Prostate gland (tissue), 2 donors: ENCODE data around the gene NGRN. TPM values are rescaled to one million over a fixed set of nuclear protein-coding genes. Genes with fewer than 3 reads are reported as not detected.
"Not testable (repeated sequence)": the region's sequence is repeated elsewhere in the genome, so short reads cannot be mapped to it uniquely, and the experiment has no call there.

Experiments
- DNase-seq: peaks from one replicate; pipeline ENCODE4 v3.0.0-alpha.2; 2019; ENCODE audit warnings: low spot score
- H3K27ac ChIP-seq, 2 donors: fragments of 200-600 bp; sonication (generic); 2 replicates each; pipeline ENCODE4 v1.5.1; 2017 to 2019
- H3K27me3 ChIP-seq: fragments of 200-600 bp; sonication (generic); replicated peaks from 2 replicates; pipeline ENCODE4 v1.5.1; 2019; ENCODE audit not compliant: insufficient read depth
- H3K36me3 ChIP-seq, 2 donors: fragments of 200-600 bp; sonication (generic); 1 replicate in 1 of 2; 2 replicates in 1 of 2; pipeline versions ENCODE4 v1.5.1 to v1.8.1; 2017 to 2019
- H3K4me1 ChIP-seq: fragments of 200-600 bp; sonication (generic); replicated peaks from 2 replicates; pipeline ENCODE4 v1.5.1; 2019
- H3K4me3 ChIP-seq, 2 donors: fragments of 200-600 bp; sonication (generic); 2 replicates each; pipeline ENCODE4 v1.5.1; 2017 to 2019
- H3K9me3 ChIP-seq: fragments of 200-600 bp; sonication (generic); 2 replicates; pipeline ENCODE4 v1.5.1; 2017
- POLR2A ChIP-seq: fragments of 450-650 bp; IDR thresholded peaks from one replicate; pipeline ENCODE4 v1.6.1; 2016; ENCODE audit warnings: antibody characterized with exemption, mild to moderate bottlenecking
- POLR2AphosphoS5 ChIP-seq: sonication (generic); formaldehyde crosslinking; IDR thresholded peaks from one replicate; pipeline ENCODE4 v1.6.1; 2017; ENCODE audit warnings: antibody characterized with exemption
- WGBS: methylation state at CpG from one replicate; pipeline ENCODE4 v1.1.5; 2018; 5-methylcytosine and 5-hydroxymethylcytosine counted together
- intact Hi-C: fragments of 100-400 bp; cut with DNase I; formaldehyde crosslinking; loops from one replicate; pipeline ENCODE4 v1.14.2; 2022
- total RNA-seq, 2 donors: library from RNA; depleted of rRNA; stranded (reverse); fragments of >200 nt; gene quantifications; one replicate each; pipeline ENCODE4 v1.1.0, GENCODE V29; 2016
- TF ChIP-seq, protein P1 (sequence below), 4 experiments: fragments of 200-600 bp in 2 of 4; fragments of 450-650 bp in 2 of 4; sonication (generic) in 2 of 4; IDR thresholded peaks; 1 replicate in 3 of 4; 2 replicates in 1 of 4; pipeline ENCODE4 v1.5.1; 2016 to 2019; ENCODE audit warnings: antibody characterized with exemption in 4 of 4, mild to moderate bottlenecking in 2 of 4, moderate library complexity in 2 of 4

The NGRN gene
- total RNA-seq, 2 donors from 2014 or later = 102 to 108 TPM

DNA sequence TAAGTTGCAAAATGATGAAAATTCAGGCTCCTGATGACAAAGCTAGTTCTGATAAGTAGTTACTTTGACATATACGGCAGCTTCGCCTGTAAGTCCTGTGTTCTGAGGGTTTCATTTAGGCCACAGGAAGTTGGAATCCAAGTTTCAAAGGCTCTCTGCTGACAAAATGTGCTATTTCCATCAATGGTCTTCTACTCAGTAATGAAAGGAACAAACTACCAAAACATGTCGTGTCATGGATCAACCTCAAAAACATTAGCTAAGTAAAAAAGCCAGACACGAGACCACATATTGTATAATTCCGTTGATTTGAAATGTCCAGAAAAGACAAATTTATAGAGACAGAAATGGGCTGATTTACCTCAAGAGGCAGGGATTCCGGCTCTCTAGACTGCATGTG, 22.5 kb downstream of the NGRN start:
- no peaks in the 10 kb centered on the region for H3K27me3 ChIP-seq
- no peak for DNase-seq
- no peaks in the 10 kb centered on the region for H3K4me1 ChIP-seq
- H3K27ac ChIP-seq = no peak overlapping the region
- TF ChIP-seq POLR2AphosphoS5 = no peak
- TF ChIP-seq, protein P1, sequence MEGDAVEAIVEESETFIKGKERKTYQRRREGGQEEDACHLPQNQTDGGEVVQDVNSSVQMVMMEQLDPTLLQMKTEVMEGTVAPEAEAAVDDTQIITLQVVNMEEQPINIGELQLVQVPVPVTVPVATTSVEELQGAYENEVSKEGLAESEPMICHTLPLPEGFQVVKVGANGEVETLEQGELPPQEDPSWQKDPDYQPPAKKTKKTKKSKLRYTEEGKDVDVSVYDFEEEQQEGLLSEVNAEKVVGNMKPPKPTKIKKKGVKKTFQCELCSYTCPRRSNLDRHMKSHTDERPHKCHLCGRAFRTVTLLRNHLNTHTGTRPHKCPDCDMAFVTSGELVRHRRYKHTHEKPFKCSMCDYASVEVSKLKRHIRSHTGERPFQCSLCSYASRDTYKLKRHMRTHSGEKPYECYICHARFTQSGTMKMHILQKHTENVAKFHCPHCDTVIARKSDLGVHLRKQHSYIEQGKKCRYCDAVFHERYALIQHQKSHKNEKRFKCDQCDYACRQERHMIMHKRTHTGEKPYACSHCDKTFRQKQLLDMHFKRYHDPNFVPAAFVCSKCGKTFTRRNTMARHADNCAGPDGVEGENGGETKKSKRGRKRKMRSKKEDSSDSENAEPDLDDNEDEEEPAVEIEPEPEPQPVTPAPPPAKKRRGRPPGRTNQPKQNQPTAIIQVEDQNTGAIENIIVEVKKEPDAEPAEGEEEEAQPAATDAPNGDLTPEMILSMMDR (IDR thresholded peaks at IDR 0.05) = no peak
- no peak for TF ChIP-seq POLR2A
- no peaks in the 10 kb centered on the region for H3K36me3 ChIP-seq
- WGBS = 91% methylated on average over 6 of the region's 6 CpGs
- intact Hi-C loops = no loop called here
- H3K9me3 ChIP-seq = no peaks in the 10 kb centered on the region
- H3K4me3 ChIP-seq = no peak overlapping the region

DNA sequence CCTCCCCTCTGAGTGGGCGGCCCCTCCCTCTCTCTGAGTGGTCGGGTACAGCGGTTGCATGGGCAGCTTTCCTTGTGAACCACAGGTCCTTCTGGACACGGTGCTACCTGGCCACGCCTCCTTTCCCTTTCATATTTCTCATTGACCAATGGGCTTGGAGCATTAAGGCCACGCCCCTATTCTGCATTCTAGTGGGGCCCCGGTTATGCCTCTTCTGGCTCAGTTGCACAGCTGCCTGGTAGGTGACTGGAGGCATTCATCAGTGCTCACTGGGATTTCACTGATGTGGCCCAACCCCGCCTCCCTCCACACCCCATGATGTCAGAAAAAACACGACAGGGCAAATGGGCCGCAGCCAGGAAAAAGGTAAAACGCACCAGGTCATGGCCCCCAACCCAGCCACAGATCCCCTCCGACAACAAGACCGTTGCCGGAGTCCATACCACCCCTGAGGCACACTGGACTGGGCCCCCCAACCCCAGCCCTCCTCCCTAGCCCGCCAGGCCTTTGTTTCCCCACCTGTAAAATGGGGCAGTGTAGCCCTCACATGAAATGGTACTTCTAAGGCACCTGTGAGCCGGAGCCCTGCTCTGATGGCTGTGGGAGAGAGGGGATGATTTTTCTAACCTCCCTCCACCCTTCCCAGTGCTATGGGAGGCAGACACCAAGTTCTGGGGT, 26.3 kb downstream of the NGRN start:
- Histone ChIP-seq H3K27me3 (no peaks in the 10 kb centered on the region), H3K4me3 (no peak overlapping the region), H3K4me1 (peaks cover 7% of the 10 kb centered on the region), H3K9me3 (no peaks in the 10 kb centered on the region), H3K36me3 (no peaks in the 10 kb centered on the region), H3K27ac (no peak overlapping the region)
- 77% methylated on average over 15 of the region's 16 CpGs for whole genome bisulfite sequencing
- DNase-seq = no peak
- intact Hi-C loops = no loop called here
- TF ChIP-seq POLR2A (no peak), POLR2AphosphoS5 (no peak)
- TF ChIP-seq, protein P1 (IDR thresholded peaks at IDR 0.05) = no peak

DNA sequence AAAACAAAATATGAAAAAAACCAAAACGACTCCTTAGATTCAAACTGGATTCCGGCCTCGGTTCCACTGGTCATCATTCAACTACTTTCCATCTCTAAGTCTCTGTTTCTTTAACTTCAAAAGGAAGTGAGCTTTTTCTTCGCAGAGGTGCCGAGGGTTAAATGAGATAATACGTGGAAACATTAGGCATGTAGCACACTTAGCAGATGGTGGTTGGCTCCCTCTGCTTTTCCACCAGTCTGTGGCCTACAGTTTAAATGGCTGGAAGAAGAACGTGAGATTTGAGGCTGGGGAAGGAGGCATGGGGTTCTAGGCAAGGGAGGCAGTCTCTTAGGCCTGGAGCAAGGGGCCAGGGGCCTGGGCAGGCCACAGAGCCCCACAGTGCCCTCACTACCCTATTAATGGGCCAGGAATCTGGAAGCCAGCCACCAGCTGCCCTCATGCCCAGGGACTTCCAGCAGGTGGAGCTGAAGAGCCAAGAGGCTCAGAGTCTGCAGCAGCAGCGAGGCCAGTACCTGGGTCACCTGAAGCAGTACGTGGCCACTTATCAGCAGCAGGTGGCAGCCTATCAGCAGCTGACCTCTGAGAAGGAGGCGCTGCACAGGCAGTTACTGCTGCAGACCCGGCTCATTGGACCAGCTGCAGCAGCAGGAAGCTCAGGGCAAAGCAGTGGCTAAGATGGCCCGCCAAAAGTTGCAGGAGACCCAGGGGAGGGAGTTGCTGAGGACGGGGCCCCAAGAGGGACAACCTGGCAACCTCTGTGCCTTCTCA, 27.8 kb downstream of the NGRN start:
- H3K27me3 ChIP-seq, H3K4me1 ChIP-seq, H3K9me3 ChIP-seq, H3K36me3 ChIP-seq, H3K4me3 ChIP-seq, H3K27ac ChIP-seq, intact Hi-C loops: not testable (repeated sequence)
- TF ChIP-seq, protein P1 (IDR thresholded peaks at IDR 0.05) = peak; percentile 78 to 98 (median 92)
- peak; percentile 76 for TF ChIP-seq POLR2AphosphoS5
- peak; percentile 90 for DNase-seq
- 52% methylated on average over 13 of the region's 13 CpGs for WGBS

DNA sequence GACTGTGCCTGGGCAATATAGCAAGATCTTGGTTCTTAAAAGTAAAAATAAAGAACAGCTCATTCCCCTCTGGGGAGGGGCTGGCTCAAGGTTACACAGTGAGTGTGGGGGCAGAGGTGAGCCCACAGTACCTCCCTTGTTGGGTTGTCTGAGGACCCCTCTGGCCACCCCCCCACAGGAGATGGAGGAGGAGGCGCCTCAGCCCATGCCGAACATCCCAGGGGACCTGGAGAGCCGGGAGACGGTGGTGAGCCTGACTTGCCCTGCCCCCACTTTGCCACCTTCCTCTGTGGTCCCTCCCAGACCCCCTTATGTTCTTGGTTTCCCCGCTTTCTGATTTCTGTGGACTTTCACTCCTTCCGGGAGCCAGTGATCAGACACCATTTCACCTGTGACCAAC, 28.7 kb downstream of the NGRN start:
- H3K36me3 ChIP-seq = no peaks in the 10 kb centered on the region
- WGBS = 77% methylated on average over 6 of the region's 6 CpGs
- no peaks in the 10 kb centered on the region for H3K27me3 ChIP-seq
- intact Hi-C loops = no loop called here
- no peak overlapping the region for H3K4me3 ChIP-seq
- no peaks in the 10 kb centered on the region for H3K9me3 ChIP-seq
- TF ChIP-seq POLR2A = no peak
- no peak for TF ChIP-seq POLR2AphosphoS5
- TF ChIP-seq, protein P1 (IDR thresholded peaks at IDR 0.05) = no peak
- peaks cover 7% of the 10 kb centered on the region for H3K4me1 ChIP-seq
- H3K27ac ChIP-seq = no peak overlapping the region
- DNase-seq = no peak
